Measurements from ENCODE around the gene SLC35A3.

The SLC35A3 gene

GRCh38 chr1:100080331-100080730 lies 110.5 kb downstream of the SLC35A3 start:
- no peak for DNase-seq
